Dedifferentiated amniotic fluid mesenchymal stem cell (primary cell): ENCODE data around the gene PATE3.

Experiments
- DNase-seq: peaks from one replicate; pipeline ENCODE4 v3.0.0-alpha.2; 2016; ENCODE audit errors: extremely low spot score

PATE3 gene

GRCh38 chr11:125787827-125788226, at the start of gene PATE3:
Gene PATE3 (plus strand): TSS chr11:125788127. CDS start chr11:125788152, 25 bp downstream.
- no peak for DNase-seq

GRCh38 chr11:125740617-125741016, 47.3 kb upstream of the PATE3 start:
- DNase-seq, result no peak

GRCh38 chr11:125743681-125744080, 44.2 kb upstream of the PATE3 start:
- no peak for DNase-seq

GRCh38 chr11:125745979-125746378, 41.9 kb upstream of the PATE3 start, which contains the start of gene PATE1:
Gene PATE1 (plus strand): TSS chr11:125746279. CDS start chr11:125746305, 26 bp downstream.
- DNase-seq, result no peak

GRCh38 chr11:125750629-125751028, 37.3 kb upstream of the PATE3 start:
- DNase-seq, result no peak

- no peak for DNase-seq
Measured at GRCh38 chr11:125756050-125756449, 31.9 kb upstream of the PATE3 start.

- no peak for DNase-seq
Measured at GRCh38 chr11:125762445-125762844, 25.5 kb upstream of the PATE3 start.

- no peak for DNase-seq
Measured at GRCh38 chr11:125763483-125763882, 24.4 kb upstream of the PATE3 start.

- no peak for DNase-seq
Measured at GRCh38 chr11:125766251-125766650, 21.7 kb upstream of the PATE3 start.

- no peak for DNase-seq
Measured at GRCh38 chr11:125768336-125769046, 19.4 kb upstream of the PATE3 start.

- DNase-seq, result no peak
Measured at GRCh38 chr11:125770583-125770982, 17.3 kb upstream of the PATE3 start.

GRCh38 chr11:125772834-125773505, 15.0 kb upstream of the PATE3 start:
- no peak for DNase-seq

- DNase-seq, result no peak
Measured at GRCh38 chr11:125773516-125773915, 14.4 kb upstream of the PATE3 start.

GRCh38 chr11:125777309-125777708, 10.6 kb upstream of the PATE3 start:
- DNase-seq, result no peak

- no peak for DNase-seq
Measured at GRCh38 chr11:125778728-125779127, 9.2 kb upstream of the PATE3 start, which contains the start of gene PATE2. Gene PATE2 (minus strand): TSS chr11:125778828. CDS start chr11:125778773, 55 bp downstream.

- DNase-seq, result no peak
Measured at GRCh38 chr11:125784678-125785077, 3.2 kb upstream of the PATE3 start.

- DNase-seq, result no peak
Measured at GRCh38 chr11:125790825-125791224, 2.9 kb downstream of the PATE3 start.

- DNase-seq, result no peak
Measured at GRCh38 chr11:125797641-125798040, 9.7 kb downstream of the PATE3 start.

GRCh38 chr11:125799808-125800207, 11.9 kb downstream of the PATE3 start:
- DNase-seq, result no peak

- DNase-seq, result no peak
Measured at GRCh38 chr11:125802387-125802786, 14.5 kb downstream of the PATE3 start.

- no peak for DNase-seq
Measured at GRCh38 chr11:125807909-125808308, 20.0 kb downstream of the PATE3 start.

GRCh38 chr11:125833016-125833415, 45.1 kb downstream of the PATE3 start, which contains the start of gene PATE4:
Gene PATE4 (plus strand): TSS chr11:125833316. CDS start chr11:125833360, 44 bp downstream.
- DNase-seq, result no peak

GRCh38 chr11:125835748-125836147, 47.8 kb downstream of the PATE3 start:
- no peak for DNase-seq
